ENCODE measurements around the gene ECHS1. TPM values are rescaled to one million over a fixed set of nuclear protein-coding genes. Genes with fewer than 3 reads are reported as not detected.

The ECHS1 gene
- polyA plus RNA-seq, 1 donor from 2014 or later: 122 TPM

DNA sequence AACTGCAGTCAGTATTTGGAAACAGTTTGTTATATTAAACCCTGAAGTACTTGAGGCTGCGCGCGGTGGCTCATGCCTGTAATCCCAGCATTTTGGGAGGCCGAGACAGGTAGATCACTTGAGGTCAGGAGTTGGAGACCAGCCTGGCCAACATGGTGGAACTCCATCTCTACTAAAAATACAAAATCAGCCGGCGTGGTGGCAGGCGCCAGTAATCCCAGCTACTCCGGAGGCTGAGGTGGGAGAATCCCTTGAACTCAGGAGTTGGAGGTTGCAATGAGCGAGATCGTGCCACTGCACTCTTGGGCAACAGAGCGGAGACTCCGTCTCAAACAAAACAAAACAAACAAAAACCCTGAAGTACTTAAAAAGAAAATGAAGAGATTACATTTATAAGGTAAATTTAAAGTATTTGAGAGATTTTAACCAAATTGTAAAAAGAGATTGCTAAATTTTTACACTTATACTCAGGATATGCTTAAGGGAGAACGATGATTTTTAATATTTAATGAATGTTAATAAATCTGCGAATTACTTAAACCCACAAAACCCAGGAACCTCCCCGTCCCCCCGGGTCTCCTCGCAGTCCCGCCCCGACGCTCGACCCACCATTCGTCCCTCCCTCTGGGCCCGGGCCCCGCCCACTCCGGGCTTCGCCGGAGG, 20.4 kb upstream of the ECHS1 start:
- Histone ChIP-seq H3K36me3 (ENCODE audit: insufficient read depth, low read length) (no peaks in the 10 kb centered on the region), H2AFZ (ENCODE audit: low read depth, low read length) (peak overlapping the region; percentile 42), H3F3A (ENCODE audit: insufficient read depth, low read length, poor library complexity, severe bottlenecking) (no peaks in the 10 kb centered on the region), H3K4me3 (ENCODE audit: low read length) (peak overlapping the region; percentile 99), H3K9ac (ENCODE audit: low read length) (peak overlapping the region; percentile 85), H3K27ac (ENCODE audit: low read length) (peak overlapping the region; percentile 54), H3K9me2 (ENCODE audit: insufficient read depth, low read length) (no peaks in the 10 kb centered on the region), H3K27me3 (ENCODE audit: insufficient read depth, low read depth, low read length) (no peaks in the 10 kb centered on the region), H3K79me2 (replicated peaks; ENCODE audit: insufficient read depth, low read length) (peaks cover 6% of the 10 kb centered on the region), H3K4me2 (ENCODE audit: low read length) (peak overlapping the region; percentile 31), H3K9me3 (ENCODE audit: low read length) (no peaks in the 10 kb centered on the region), H4K20me1 (ENCODE audit: insufficient read depth) (no peaks in the 10 kb centered on the region)
- no peak for TF ChIP-seq POLR2AphosphoS5 (IDR thresholded peaks at IDR 0.05)
- TF ChIP-seq, protein P1, sequence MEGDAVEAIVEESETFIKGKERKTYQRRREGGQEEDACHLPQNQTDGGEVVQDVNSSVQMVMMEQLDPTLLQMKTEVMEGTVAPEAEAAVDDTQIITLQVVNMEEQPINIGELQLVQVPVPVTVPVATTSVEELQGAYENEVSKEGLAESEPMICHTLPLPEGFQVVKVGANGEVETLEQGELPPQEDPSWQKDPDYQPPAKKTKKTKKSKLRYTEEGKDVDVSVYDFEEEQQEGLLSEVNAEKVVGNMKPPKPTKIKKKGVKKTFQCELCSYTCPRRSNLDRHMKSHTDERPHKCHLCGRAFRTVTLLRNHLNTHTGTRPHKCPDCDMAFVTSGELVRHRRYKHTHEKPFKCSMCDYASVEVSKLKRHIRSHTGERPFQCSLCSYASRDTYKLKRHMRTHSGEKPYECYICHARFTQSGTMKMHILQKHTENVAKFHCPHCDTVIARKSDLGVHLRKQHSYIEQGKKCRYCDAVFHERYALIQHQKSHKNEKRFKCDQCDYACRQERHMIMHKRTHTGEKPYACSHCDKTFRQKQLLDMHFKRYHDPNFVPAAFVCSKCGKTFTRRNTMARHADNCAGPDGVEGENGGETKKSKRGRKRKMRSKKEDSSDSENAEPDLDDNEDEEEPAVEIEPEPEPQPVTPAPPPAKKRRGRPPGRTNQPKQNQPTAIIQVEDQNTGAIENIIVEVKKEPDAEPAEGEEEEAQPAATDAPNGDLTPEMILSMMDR (IDR thresholded peaks at IDR 0.05; ENCODE audit: poor library complexity, severe bottlenecking): no peak
- TF ChIP-seq EZH2 (IDR thresholded peaks at IDR 0.05; ENCODE audit: borderline replicate concordance, insufficient read depth, low read length, poor library complexity, severe bottlenecking): no peak
- TF ChIP-seq SMC3 (conservative IDR thresholded peaks at IDR 0.05; ENCODE audit: poor library complexity): no peak
- no peak for TF ChIP-seq RAD21 (conservative IDR thresholded peaks at IDR 0.05)
- TF ChIP-seq EP300 (conservative IDR thresholded peaks at IDR 0.05; ENCODE audit: poor library complexity, severe bottlenecking): no peak
- no peak for TF ChIP-seq MXI1 (conservative IDR thresholded peaks at IDR 0.05; ENCODE audit: poor library complexity, severe bottlenecking)
- TF ChIP-seq, protein P2, sequence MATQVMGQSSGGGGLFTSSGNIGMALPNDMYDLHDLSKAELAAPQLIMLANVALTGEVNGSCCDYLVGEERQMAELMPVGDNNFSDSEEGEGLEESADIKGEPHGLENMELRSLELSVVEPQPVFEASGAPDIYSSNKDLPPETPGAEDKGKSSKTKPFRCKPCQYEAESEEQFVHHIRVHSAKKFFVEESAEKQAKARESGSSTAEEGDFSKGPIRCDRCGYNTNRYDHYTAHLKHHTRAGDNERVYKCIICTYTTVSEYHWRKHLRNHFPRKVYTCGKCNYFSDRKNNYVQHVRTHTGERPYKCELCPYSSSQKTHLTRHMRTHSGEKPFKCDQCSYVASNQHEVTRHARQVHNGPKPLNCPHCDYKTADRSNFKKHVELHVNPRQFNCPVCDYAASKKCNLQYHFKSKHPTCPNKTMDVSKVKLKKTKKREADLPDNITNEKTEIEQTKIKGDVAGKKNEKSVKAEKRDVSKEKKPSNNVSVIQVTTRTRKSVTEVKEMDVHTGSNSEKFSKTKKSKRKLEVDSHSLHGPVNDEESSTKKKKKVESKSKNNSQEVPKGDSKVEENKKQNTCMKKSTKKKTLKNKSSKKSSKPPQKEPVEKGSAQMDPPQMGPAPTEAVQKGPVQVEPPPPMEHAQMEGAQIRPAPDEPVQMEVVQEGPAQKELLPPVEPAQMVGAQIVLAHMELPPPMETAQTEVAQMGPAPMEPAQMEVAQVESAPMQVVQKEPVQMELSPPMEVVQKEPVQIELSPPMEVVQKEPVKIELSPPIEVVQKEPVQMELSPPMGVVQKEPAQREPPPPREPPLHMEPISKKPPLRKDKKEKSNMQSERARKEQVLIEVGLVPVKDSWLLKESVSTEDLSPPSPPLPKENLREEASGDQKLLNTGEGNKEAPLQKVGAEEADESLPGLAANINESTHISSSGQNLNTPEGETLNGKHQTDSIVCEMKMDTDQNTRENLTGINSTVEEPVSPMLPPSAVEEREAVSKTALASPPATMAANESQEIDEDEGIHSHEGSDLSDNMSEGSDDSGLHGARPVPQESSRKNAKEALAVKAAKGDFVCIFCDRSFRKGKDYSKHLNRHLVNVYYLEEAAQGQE (IDR thresholded peaks at IDR 0.05; ENCODE audit: borderline replicate concordance): no peak
- no peak for TF ChIP-seq TAF1 (IDR thresholded peaks at IDR 0.05; ENCODE audit: low read depth)

DNA sequence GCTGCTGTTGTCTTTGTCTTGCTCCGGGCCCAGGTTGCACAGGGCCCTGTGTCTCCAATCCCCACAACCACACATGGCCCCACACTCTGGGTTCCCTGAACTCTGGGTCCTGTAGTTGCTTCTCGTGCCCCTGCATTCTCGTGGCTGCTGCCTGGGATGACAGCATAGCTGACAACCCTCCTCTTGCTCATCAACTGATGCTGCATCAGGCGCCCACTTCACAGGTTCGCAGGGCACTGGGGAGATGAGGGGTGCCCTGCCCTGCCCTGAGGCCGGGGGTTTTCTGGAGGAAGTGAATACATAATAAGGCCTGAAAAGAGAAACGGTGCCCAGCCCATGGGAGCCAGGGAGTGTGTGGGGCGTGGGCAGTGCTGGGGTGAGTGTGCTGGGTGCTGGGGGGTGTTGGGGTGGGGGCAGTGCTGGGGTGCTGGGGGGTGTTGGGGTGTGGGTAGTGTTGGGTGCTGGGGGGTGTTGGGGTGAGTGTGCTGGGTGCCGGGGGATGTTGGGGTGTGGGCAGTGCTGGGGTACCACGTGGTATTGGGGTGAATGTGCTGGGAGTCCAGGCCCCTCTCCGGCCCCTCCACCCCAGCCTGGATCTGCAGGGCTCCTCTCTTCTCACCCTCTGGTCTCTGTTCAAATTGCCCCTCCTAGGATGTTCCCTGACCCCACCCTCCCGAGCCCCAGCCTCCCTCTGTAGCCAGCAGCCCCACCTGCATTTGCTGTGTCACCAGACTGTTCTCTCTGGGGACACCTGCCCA, 18.8 kb upstream of the ECHS1 start:
- H3K79me2 ChIP-seq (replicated peaks; ENCODE audit: insufficient read depth, low read length): peaks cover 6% of the 10 kb centered on the region
- H3K36me3 ChIP-seq (ENCODE audit: insufficient read depth, low read length): no peaks in the 10 kb centered on the region
- H3K9ac ChIP-seq (ENCODE audit: low read length): no peak overlapping the region
- H3K4me3 ChIP-seq (ENCODE audit: low read length): no peak overlapping the region
- H3F3A ChIP-seq (ENCODE audit: insufficient read depth, low read length, poor library complexity, severe bottlenecking): no peaks in the 10 kb centered on the region
- H3K27ac ChIP-seq (ENCODE audit: low read length): no peak overlapping the region
- H3K9me2 ChIP-seq (ENCODE audit: insufficient read depth, low read length): no peaks in the 10 kb centered on the region
- H3K27me3 ChIP-seq (ENCODE audit: insufficient read depth, low read depth, low read length): no peaks in the 10 kb centered on the region
- H3K4me2 ChIP-seq (ENCODE audit: low read length): no peak overlapping the region
- TF ChIP-seq MXI1 (conservative IDR thresholded peaks at IDR 0.05; ENCODE audit: poor library complexity, severe bottlenecking) (no peak), TAF1 (IDR thresholded peaks at IDR 0.05; ENCODE audit: low read depth) (no peak), POLR2AphosphoS5 (IDR thresholded peaks at IDR 0.05) (no peak), EZH2 (IDR thresholded peaks at IDR 0.05; ENCODE audit: borderline replicate concordance, insufficient read depth, low read length, poor library complexity, severe bottlenecking) (no peak), EP300 (conservative IDR thresholded peaks at IDR 0.05; ENCODE audit: poor library complexity, severe bottlenecking) (no peak), SMC3 (conservative IDR thresholded peaks at IDR 0.05; ENCODE audit: poor library complexity) (no peak), RAD21 (conservative IDR thresholded peaks at IDR 0.05) (no peak)
- TF ChIP-seq, protein P2 (IDR thresholded peaks at IDR 0.05; ENCODE audit: borderline replicate concordance): no peak
- TF ChIP-seq, protein P1 (IDR thresholded peaks at IDR 0.05; ENCODE audit: poor library complexity, severe bottlenecking): no peak
- H3K9me3 ChIP-seq (ENCODE audit: low read length): no peaks in the 10 kb centered on the region
- no peaks in the 10 kb centered on the region for H4K20me1 ChIP-seq (ENCODE audit: insufficient read depth)
- H2AFZ ChIP-seq (ENCODE audit: low read depth, low read length): no peak overlapping the region

Measured in neural cell (in vitro differentiated cells).